Stomach (tissue), 4 donors: ENCODE data around the gene DOCK8.

ENCODE experiments used
- POLR2AphosphoS5 ChIP-seq, 3 donors: sonication (generic); formaldehyde crosslinking; IDR thresholded peaks; one replicate each; pipeline ENCODE4 v1.6.1; 2016; ENCODE audit warnings: antibody characterized with exemption in 3 of 3
- TF ChIP-seq, protein P1 (sequence below), 7 experiments: fragments of 450-650 bp in 4 of 7; fragments of 200-600 bp in 3 of 7; sonication (generic) in 3 of 7; IDR thresholded peaks; one replicate each; pipeline ENCODE4 v1.5.1; 2016 to 2019; ENCODE audit warnings: antibody characterized with exemption in 7 of 7, control low read depth in 2 of 7, mild to moderate bottlenecking in 1 of 7

DNA sequence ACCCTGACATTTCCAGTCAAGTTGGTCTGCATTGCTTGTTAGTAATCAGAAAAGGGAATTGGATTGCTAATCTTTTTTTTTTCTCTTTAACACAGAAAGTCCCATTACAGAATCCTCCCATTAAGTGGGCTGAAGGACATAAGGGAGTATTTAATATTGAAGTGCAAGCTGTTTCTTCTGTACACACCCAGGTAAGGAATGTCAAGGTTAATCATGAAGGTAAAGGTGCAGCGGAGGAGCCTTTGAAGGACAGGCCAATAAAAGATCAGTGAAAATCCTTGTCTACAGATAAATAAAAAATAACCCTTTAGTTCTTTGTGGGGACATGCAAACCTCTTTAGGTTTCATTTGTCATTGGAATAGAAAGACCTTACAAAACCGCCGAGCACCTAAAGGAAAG, 161.4 kb downstream of the DOCK8 start:
- no peak for TF ChIP-seq POLR2AphosphoS5 (IDR thresholded peaks at IDR 0.05)
- TF ChIP-seq, protein P1, sequence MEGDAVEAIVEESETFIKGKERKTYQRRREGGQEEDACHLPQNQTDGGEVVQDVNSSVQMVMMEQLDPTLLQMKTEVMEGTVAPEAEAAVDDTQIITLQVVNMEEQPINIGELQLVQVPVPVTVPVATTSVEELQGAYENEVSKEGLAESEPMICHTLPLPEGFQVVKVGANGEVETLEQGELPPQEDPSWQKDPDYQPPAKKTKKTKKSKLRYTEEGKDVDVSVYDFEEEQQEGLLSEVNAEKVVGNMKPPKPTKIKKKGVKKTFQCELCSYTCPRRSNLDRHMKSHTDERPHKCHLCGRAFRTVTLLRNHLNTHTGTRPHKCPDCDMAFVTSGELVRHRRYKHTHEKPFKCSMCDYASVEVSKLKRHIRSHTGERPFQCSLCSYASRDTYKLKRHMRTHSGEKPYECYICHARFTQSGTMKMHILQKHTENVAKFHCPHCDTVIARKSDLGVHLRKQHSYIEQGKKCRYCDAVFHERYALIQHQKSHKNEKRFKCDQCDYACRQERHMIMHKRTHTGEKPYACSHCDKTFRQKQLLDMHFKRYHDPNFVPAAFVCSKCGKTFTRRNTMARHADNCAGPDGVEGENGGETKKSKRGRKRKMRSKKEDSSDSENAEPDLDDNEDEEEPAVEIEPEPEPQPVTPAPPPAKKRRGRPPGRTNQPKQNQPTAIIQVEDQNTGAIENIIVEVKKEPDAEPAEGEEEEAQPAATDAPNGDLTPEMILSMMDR (IDR thresholded peaks at IDR 0.05) = no peak
